Endothelial cell of umbilical vein (primary cell): ENCODE data around the gene RAB35. TPM values are rescaled to one million over a fixed set of nuclear protein-coding genes. Genes with fewer than 3 reads are reported as not detected.

Experiments used
- BruUV-seq: library from RNA; stranded (reverse); fragments of 400-500 nt; replicated peaks from 2 replicates; lab custom pipeline; 2021; lab: Mats Ljungman, UMichigan
- CTCF ChIA-PET: fragments of 300-600, 350-600 bp; sonication (Branson Sonifier 250); formaldehyde crosslinking; loops from one replicate; lab custom pipeline; 2021; ENCODE audit warnings: antibody characterized with exemption, inconsistent platforms; lab: Charles Lee
- POLR2A ChIA-PET: fragments of 300-600, 350-600 bp; sonication (Branson Sonifier 250); formaldehyde crosslinking; loops from one replicate; lab custom pipeline; 2021; ENCODE audit warnings: antibody characterized with exemption, inconsistent platforms; lab: Charles Lee
- DNase-seq: peaks from one replicate; pipeline ENCODE4 v3.0.0-alpha.2; 2011; ENCODE audit warnings: low read depth, low spot score
- FAIRE-seq: peaks from 2 replicates; lab custom pipeline; 2011; peaks lifted over from hg19 to GRCh38; lab: Jason Lieb, UNC
- H2AFZ ChIP-seq: 2 replicates; pipeline ENCODE4 v1.6.0; 2012; ENCODE audit warnings: low read depth, low read length, control low read depth, inconsistent platforms
- H3K27ac ChIP-seq: 2 replicates; pipeline ENCODE4 v1.5.1; 2011; ENCODE audit warnings: low read depth, mild to moderate bottlenecking, control low read depth, low read length, moderate library complexity; ENCODE audit not compliant: insufficient read depth
- H3K27me3 ChIP-seq, 2 experiments: 2 replicates each; pipeline versions ENCODE4 v1.6.0 to v1.6.1; 2011; ENCODE audit warnings: low read length in 2 of 2, mixed read lengths in 1 of 2; ENCODE audit not compliant: control insufficient read depth in 2 of 2, insufficient read depth in 2 of 2
- H3K36me3 ChIP-seq, 2 experiments: 2 replicates in 1 of 2; 3 replicates in 1 of 2; pipeline ENCODE4 v1.5.1; 2011; ENCODE audit warnings: low read length in 2 of 2, mild to moderate bottlenecking in 1 of 2, moderate library complexity in 1 of 2; ENCODE audit not compliant: control insufficient read depth in 2 of 2, insufficient read depth in 2 of 2; ENCODE audit errors: extremely low read depth in 1 of 2
- H3K4me1 ChIP-seq: 3 replicates; pipeline ENCODE4 v1.5.1; 2011; ENCODE audit warnings: mild to moderate bottlenecking, low read length; ENCODE audit not compliant: control insufficient read depth, insufficient read depth; ENCODE audit errors: extremely low read depth
- H3K4me2 ChIP-seq: 2 replicates; pipeline ENCODE4 v1.6.1; 2011; ENCODE audit warnings: low read length, control low read depth, mixed read lengths; ENCODE audit not compliant: insufficient read depth
- H3K4me3 ChIP-seq, 3 experiments: fragments of 200-600 bp in 1 of 3; sonication (generic), shearing (Covaris generic) in 1 of 3; replicated peaks in 1 of 3; 2 replicates each; pipeline ENCODE4 v1.5.1; 2011 to 2016; ENCODE audit warnings: control low read depth in 3 of 3, low read length in 3 of 3, mild to moderate bottlenecking in 2 of 3, inconsistent platforms in 1 of 3, low read depth in 1 of 3, moderate library complexity in 1 of 3; ENCODE audit not compliant: insufficient read depth in 1 of 3
- H3K79me2 ChIP-seq: 2 replicates; pipeline ENCODE4 v1.6.0; 2012; ENCODE audit warnings: low read length, inconsistent platforms; ENCODE audit not compliant: control insufficient read depth, insufficient read depth
- H3K9ac ChIP-seq: replicated peaks from 2 replicates; pipeline ENCODE3; 2011; ENCODE audit warnings: low read length, control low read depth; ENCODE audit not compliant: insufficient read depth; ENCODE audit errors: extremely low read depth
- H3K9me1 ChIP-seq: replicated peaks from 3 replicates; pipeline ENCODE4 v1.6.0; 2011; ENCODE audit warnings: mild to moderate bottlenecking, low read length; ENCODE audit not compliant: control insufficient read depth, insufficient read depth; ENCODE audit errors: extremely low read depth
- H3K9me3 ChIP-seq: replicated peaks from 2 replicates; pipeline ENCODE4 v1.5.1; 2012; ENCODE audit warnings: low read length, inconsistent platforms; ENCODE audit not compliant: control insufficient read depth, insufficient read depth
- H4K20me1 ChIP-seq: replicated peaks from 2 replicates; pipeline ENCODE3; 2011; ENCODE audit warnings: mild to moderate bottlenecking, low read length; ENCODE audit not compliant: control insufficient read depth, insufficient read depth; ENCODE audit errors: extremely low read depth
- CTCF ChIP-seq, 2 donors: IDR thresholded peaks; 1 replicate in 1 of 2; 2 replicates in 1 of 2; pipeline ENCODE4 v1.5.1; 2011; ENCODE audit warnings: low read length in 2 of 2, mild to moderate bottlenecking in 2 of 2, moderate library complexity in 2 of 2, control low read depth in 1 of 2, inconsistent platforms in 1 of 2, low read depth in 1 of 2; ENCODE audit not compliant: insufficient read depth in 1 of 2; ENCODE audit errors: extremely low read depth in 1 of 2
- EZH2 ChIP-seq: IDR thresholded peaks from 2 replicates; pipeline ENCODE4 v1.6.1; 2012; ENCODE audit warnings: borderline replicate concordance, low read depth, mild to moderate bottlenecking, moderate library complexity, low read length, inconsistent platforms; ENCODE audit not compliant: severe bottlenecking
- GATA2 ChIP-seq: IDR thresholded peaks from 2 replicates; pipeline ENCODE4 v1.7.0; 2011; ENCODE audit warnings: low read depth, mild to moderate bottlenecking, moderate library complexity, mixed read lengths, low read length; ENCODE audit not compliant: insufficient read length, insufficient read depth
- MAX ChIP-seq: IDR thresholded peaks from 2 replicates; pipeline ENCODE4 v1.6.1; 2011; ENCODE audit not compliant: insufficient read depth, insufficient read length
- MYC ChIP-seq: IDR thresholded peaks from one replicate; pipeline ENCODE4 v1.6.1; 2011; ENCODE audit warnings: mild to moderate bottlenecking, low read depth, low read length
- POLR2A ChIP-seq: IDR thresholded peaks from 2 replicates; pipeline ENCODE4 v1.6.1; 2012; ENCODE audit warnings: low read depth, mild to moderate bottlenecking, control low read depth, low read length
- dilution Hi-C: fragments of 300-500 bp; cut with MboI; formaldehyde crosslinking; loops from one replicate; pipeline ENCODE4 v1.15.0; 2019; ENCODE audit warnings: low sequenced_read_pairs; ENCODE audit not compliant: extremely low pct_ligation_motif_present
- intact Hi-C: fragments of 100-400 bp; cut with micrococcal nuclease; formaldehyde crosslinking; loops from one replicate; pipeline ENCODE4 v1.10.0; 2022
- polyA plus RNA-seq, 4 experiments: library from polyadenylated mRNA; depleted of rRNA in 3 of 4; stranded (reverse) in 3 of 4; unstranded in 1 of 4; fragments of >200 nt; gene quantifications; 2 replicates each; pipeline versions ENCODE4 v1.2.1 to v1.2.3, GENCODE V29; 2011 to 2012; ENCODE audit warnings: missing spikeins in 1 of 4
- total RNA-seq: library from RNA; stranded (reverse); gene quantifications from 2 replicates; pipeline ENCODE4 v1.2.3, GENCODE V29; 2021

The RAB35 gene
- total and polyA plus RNA-seq, 2 donors (not counting 3 experiments of a cell fraction or from before 2014, with no cell fraction given): 70.5 to 80.3 TPM

- no peak overlapping the region for H3K27ac ChIP-seq
- intact Hi-C loops (no loop called here), dilution Hi-C loops (no loop called here)
- peaks cover 3% of the 10 kb centered on the region for H4K20me1 ChIP-seq
- H3K4me3 ChIP-seq: no peak overlapping the region
- DNase-seq (no peak), FAIRE-seq (no peak)
- no peaks in the 10 kb centered on the region for H3K4me1 ChIP-seq
- BruUV-seq: no TSS peak
- no peaks in the 10 kb centered on the region for H3K9me1 ChIP-seq
- H3K4me2 ChIP-seq: no peak overlapping the region
- H3K36me3 ChIP-seq: peaks cover 5 to 37% of the 10 kb centered on the region in 2 experiments
- TF ChIP-seq MYC: no peak
- no peak for TF ChIP-seq EZH2
- no peak for TF ChIP-seq GATA2
- TF ChIP-seq CTCF (IDR thresholded peaks at IDR 0.05; ENCODE audit: extremely low read depth in 1 of 2, insufficient read depth in 1 of 2, low read depth in 1 of 2, low read length in 2 of 2): no peak
- TF ChIP-seq POLR2A: no peak
- no peak for TF ChIP-seq MAX
- H3K9me3 ChIP-seq: no peaks in the 10 kb centered on the region
- H3K79me2 ChIP-seq: peaks cover 73% of the 10 kb centered on the region
- H3K9ac ChIP-seq: no peak overlapping the region
- ChIA-PET POLR2A (no interaction called here), CTCF (interaction anchor here (1.2 to 1.3 kb wide), 2 partner anchors 9 to 15 kb away, joined by 4 to 5 read pairs; no protein-coding TSS in a partner anchor)
- H3K27me3 ChIP-seq: no peaks in the 10 kb centered on the region
- no peak overlapping the region for H2AFZ ChIP-seq
Measured at GRCh38 chr12:120102189-120103043, 14.1 kb downstream of the RAB35 start.
